HepG2 (cell line): ENCODE results near the gene CLCA2. TPM values are rescaled to one million over a fixed set of nuclear protein-coding genes. Genes with fewer than 3 reads are reported as not detected.
A peak's percentile ranks its signal among the peaks of the same experiment; 100 is the strongest.

Experiments used
- ATAC-seq: fragments of 200-7000 bp; cut with Tn5 transposase; 3 replicates; pipeline ENCODE4 v1.9.1; 2020; ENCODE audit warnings: mild to moderate bottlenecking, moderate library complexity
- BruUV-seq: library from RNA; stranded (reverse); fragments of 400-500 nt; replicated peaks from 2 replicates; lab custom pipeline; 2021; lab: Mats Ljungman, UMichigan
- CTCF ChIA-PET: fragments of 300-600 bp; formaldehyde crosslinking; extraction: SDS; loops from one replicate; lab custom pipeline; 2021; ENCODE audit warnings: low total read pairs, inconsistent platforms, low intra/inter-chr PET ratio; lab: Yijun Ruan, JAX
- POLR2A ChIA-PET: fragments of 350-600 bp; sonication (Branson Sonifier 250); formaldehyde crosslinking; loops from one replicate; lab custom pipeline; 2020; ENCODE audit warnings: antibody characterized with exemption, inconsistent platforms; lab: Yijun Ruan, JAX
- DNase-seq: peaks from one replicate; pipeline ENCODE4 v3.0.0-alpha.2; 2015; ENCODE audit warnings: low spot score
- FAIRE-seq: peaks from 3 replicates; lab custom pipeline; 2011; peaks lifted over from hg19 to GRCh38; lab: Jason Lieb, UNC
- H2AFZ ChIP-seq: one replicate; pipeline ENCODE4 v1.6.1; 2011; ENCODE audit warnings: low read length, inconsistent platforms
- H3K27ac ChIP-seq: fragments of 300-600 bp; 3 replicates; pipeline ENCODE4 v1.8.0; 2011; ENCODE audit warnings: mixed run types, mild to moderate bottlenecking, mixed read lengths, low read length, inconsistent platforms; ENCODE audit not compliant: insufficient read depth; ENCODE audit errors: extremely low read length
- H3K27me3 ChIP-seq, 2 experiments: fragments of 200-600 bp in 1 of 2; 2 replicates in 1 of 2; 3 replicates in 1 of 2; pipeline versions ENCODE4 v1.6.0 to v1.8.0; 2011; ENCODE audit warnings: low read length in 2 of 2, mild to moderate bottlenecking in 2 of 2, moderate library complexity in 2 of 2, inconsistent platforms in 1 of 2; ENCODE audit not compliant: insufficient read depth in 2 of 2, control insufficient read depth in 1 of 2
- H3K36me3 ChIP-seq, 2 experiments: fragments of 200-600 bp in 1 of 2; replicated peaks in 1 of 2; 2 replicates in 1 of 2; 3 replicates in 1 of 2; pipeline versions ENCODE4 v1.5.1 to v1.8.0; 2011; ENCODE audit warnings: low read length in 2 of 2, inconsistent platforms in 1 of 2; ENCODE audit not compliant: insufficient read depth in 2 of 2, control insufficient read depth in 1 of 2
- H3K4me1 ChIP-seq: 2 replicates; pipeline ENCODE4 v1.5.1; 2012; ENCODE audit warnings: low read length, inconsistent platforms; ENCODE audit not compliant: insufficient read depth
- H3K4me2 ChIP-seq: 2 replicates; pipeline ENCODE4 v1.6.0; 2011; ENCODE audit warnings: low read depth, low read length, inconsistent platforms
- H3K4me3 ChIP-seq, 3 experiments: fragments of 200-600 bp in 1 of 3; sonication (generic), shearing (Covaris generic) in 1 of 3; replicated peaks in 1 of 3; 2 replicates each; pipeline ENCODE4 v1.5.1; 2011 to 2016; ENCODE audit warnings: low read length in 3 of 3, inconsistent platforms in 2 of 3, low read depth in 2 of 3, mild to moderate bottlenecking in 2 of 3, control low read depth in 1 of 3, mixed read lengths in 1 of 3; ENCODE audit not compliant: insufficient read depth in 1 of 3
- H3K79me2 ChIP-seq: one replicate; pipeline ENCODE4 v1.6.1; 2011; ENCODE audit warnings: low read length, inconsistent platforms; ENCODE audit not compliant: insufficient read depth
- H3K9ac ChIP-seq: 2 replicates; pipeline ENCODE4 v1.6.0; 2011; ENCODE audit warnings: mild to moderate bottlenecking, low read depth, low read length, inconsistent platforms; ENCODE audit not compliant: insufficient read depth
- H3K9me3 ChIP-seq: 2 replicates; pipeline ENCODE4 v1.5.1; 2012; ENCODE audit warnings: mild to moderate bottlenecking, low read length
- H4K20me1 ChIP-seq: 2 replicates; pipeline ENCODE4 v1.6.0; 2011; ENCODE audit warnings: inconsistent platforms, mild to moderate bottlenecking, low read length, moderate library complexity; ENCODE audit not compliant: insufficient read depth
- HNRNPLL ChIP-seq: fragments of 200-400 bp; formaldehyde crosslinking; IDR thresholded peaks from 2 replicates; pipeline ENCODE4 v1.6.1; 2017; ENCODE audit warnings: mild to moderate bottlenecking, low read depth, low read length; ENCODE audit not compliant: poor library complexity, severe bottlenecking
- NFYB ChIP-seq: sonication (generic); formaldehyde crosslinking; IDR thresholded peaks from 2 replicates; pipeline ENCODE4 v1.4.0; 2020; ENCODE audit warnings: missing genetic modification reagents
- NFYC ChIP-seq: IDR thresholded peaks from 2 replicates; pipeline ENCODE4 v1.6.1; 2016; ENCODE audit warnings: missing genetic modification reagents, missing compliant biosample characterization
- PPARG ChIP-seq: conservative IDR thresholded peaks from 2 replicates; pipeline ENCODE4 v1.6.1; 2016; ENCODE audit warnings: missing biosample characterization, missing genetic modification reagents
- RFX1 ChIP-seq: fragments of 450-650 bp; IDR thresholded peaks from 2 replicates; pipeline ENCODE4 v1.6.1; 2017
- RFX3 ChIP-seq: IDR thresholded peaks from 2 replicates; pipeline ENCODE4 v1.6.1; 2016; ENCODE audit warnings: missing biosample characterization, missing genetic modification reagents
- TERF1 ChIP-seq: sonication (generic); formaldehyde crosslinking; IDR thresholded peaks from 2 replicates; pipeline ENCODE4 v1.8.0; 2022; ENCODE audit warnings: mild to moderate bottlenecking, missing genetic modification reagents, moderate library complexity
- ZBTB46 ChIP-seq: sonication (generic); formaldehyde crosslinking; IDR thresholded peaks from 2 replicates; pipeline ENCODE4 v1.4.0; 2020; ENCODE audit warnings: mild to moderate bottlenecking, missing genetic modification reagents, borderline replicate concordance
- ZNF337 ChIP-seq: sonication (generic); formaldehyde crosslinking; IDR thresholded peaks from 2 replicates; pipeline ENCODE4 v1.5.1; 2020; ENCODE audit warnings: missing genetic modification reagents, low read depth, mild to moderate bottlenecking, borderline replicate concordance
- ZNF687 ChIP-seq: sonication (generic); formaldehyde crosslinking; IDR thresholded peaks from 2 replicates; pipeline ENCODE4 v1.5.1; 2020; ENCODE audit warnings: mild to moderate bottlenecking, missing genetic modification reagents, moderate library complexity
- ZNF782 ChIP-seq: sonication (generic); formaldehyde crosslinking; IDR thresholded peaks from 2 replicates; pipeline ENCODE4 v1.4.0; 2020; ENCODE audit warnings: missing genetic modification reagents, mild to moderate bottlenecking, borderline replicate concordance
- WGBS: methylation state at CpG from one replicate; pipeline ENCODE4 v1.1.6; 2017; ENCODE audit warnings: low lambda C conversion rate; 5-methylcytosine and 5-hydroxymethylcytosine counted together
- in situ Hi-C: cut with HindIII; loops from 2 replicates; pipeline ENCODE4 v1.10.0; 2017; ENCODE audit warnings: low pct_unique_long_range_greater_than_20kb; ENCODE audit not compliant: extremely low pct_ligation_motif_present
- intact Hi-C: fragments of 100-400 bp; cut with micrococcal nuclease; formaldehyde crosslinking; loops from one replicate; pipeline ENCODE4 v1.10.0; 2022; ENCODE audit not compliant: unreplicated experiment
- polyA plus RNA-seq, 8 experiments: library from polyadenylated mRNA; depleted of rRNA in 3 of 8; stranded (reverse) in 7 of 8; unstranded in 1 of 8; fragments of >200 nt; fragmentation: Illumina TruSeq in 4 of 8; extraction: Trizol in 4 of 8; gene quantifications; 2 replicates each; pipeline versions ENCODE4 v1.2.1 to v1.2.3, GENCODE V29; 2011 to 2016; ENCODE audit warnings: low read depth in 4 of 8, missing spikeins in 1 of 8, mixed read lengths in 1 of 8; ENCODE audit not compliant: insufficient read depth in 1 of 8
- total RNA-seq, 5 experiments: library from RNA; depleted of rRNA; stranded (reverse); fragments of >200 nt; fragmentation: Illumina TruSeq; extraction: Trizol; gene quantifications; 2 replicates each; pipeline ENCODE4 v1.2.3, GENCODE V29; 2016; ENCODE audit warnings: low read depth in 1 of 5

CLCA2 gene
- total and polyA plus RNA-seq, 2 of the 13 experiments (the other 11 are each of a cell fraction or from before 2014, with no cell fraction given) = not detected

- no peak for TF ChIP-seq ZBTB46 (CRISPR knock-in tag)
Observed at GRCh38 chr1:86394416-86394815, 29.6 kb upstream of the CLCA2 start (continued).

- no peak for FAIRE-seq
- no peaks in the 10 kb centered on the region for H3K4me1 ChIP-seq
- H3K27me3 ChIP-seq = peaks cover 0 to 7% of the 10 kb centered on the region in 2 experiments; a peak in 3 of 5 replicates
- TF ChIP-seq RFX1 = peak; percentile 5; the same call in 1 of the 2 replicates
- no peak for TF ChIP-seq ZNF782 (CRISPR knock-in tag)
- TF ChIP-seq HNRNPLL = peak; percentile 15
- peak; percentile 25; the same call in 1 of the 2 replicates for TF ChIP-seq ZNF687 (CRISPR knock-in tag)
- no peak for TF ChIP-seq ZNF337 (CRISPR knock-in tag)
- no peak for TF ChIP-seq TERF1 (CRISPR knock-in tag)
- TF ChIP-seq RFX3 (CRISPR knock-in tag) = peak; percentile 36; the same call in 1 of the 2 replicates
- peak; percentile 50; the same call in 1 of the 2 replicates for TF ChIP-seq NFYB
- TF ChIP-seq NFYC = peak; percentile 38; the same call in 1 of the 2 replicates
- TF ChIP-seq PPARG = no peak
- no peaks in the 10 kb centered on the region for H3K9me3 ChIP-seq
- no peaks in the 10 kb centered on the region for H3K79me2 ChIP-seq
- H3K4me3 ChIP-seq = peak within 1 kb of the TSS; percentile 17 to 48 (median 37); a peak in 4 of 6 replicates
- no peak within 1 kb of the TSS for H2AFZ ChIP-seq
- WGBS = 44% methylated on average over 52 of the region's 56 CpGs
- DNase-seq = no peak
- POLR2A ChIA-PET = no interaction called here
- H3K27ac ChIP-seq = no peak within 1 kb of the TSS
- H3K9ac ChIP-seq = no peak within 1 kb of the TSS
- peak within 1 kb of the TSS; percentile 55 for H3K4me2 ChIP-seq
- H3K36me3 ChIP-seq = no peaks in the 10 kb centered on the region
- in situ Hi-C loops (no loop called here), intact Hi-C loops (no loop called here)
- ATAC-seq = peak; percentile 97
- CTCF ChIA-PET = no interaction called here
- no peaks in the 10 kb centered on the region for H4K20me1 ChIP-seq
- no TSS peak for BruUV-seq
Observed at GRCh38 chr1:86395751-86396497, 28.0 kb upstream of the CLCA2 start, which contains the start of gene ODF2L. Gene ODF2L (minus strand): TSS chr1:86396323. CDS start chr1:86387027, 9,296 bp downstream.
